ENCODE measurements around the gene TSNAXIP1.

- TF ChIP-seq, protein P1, sequence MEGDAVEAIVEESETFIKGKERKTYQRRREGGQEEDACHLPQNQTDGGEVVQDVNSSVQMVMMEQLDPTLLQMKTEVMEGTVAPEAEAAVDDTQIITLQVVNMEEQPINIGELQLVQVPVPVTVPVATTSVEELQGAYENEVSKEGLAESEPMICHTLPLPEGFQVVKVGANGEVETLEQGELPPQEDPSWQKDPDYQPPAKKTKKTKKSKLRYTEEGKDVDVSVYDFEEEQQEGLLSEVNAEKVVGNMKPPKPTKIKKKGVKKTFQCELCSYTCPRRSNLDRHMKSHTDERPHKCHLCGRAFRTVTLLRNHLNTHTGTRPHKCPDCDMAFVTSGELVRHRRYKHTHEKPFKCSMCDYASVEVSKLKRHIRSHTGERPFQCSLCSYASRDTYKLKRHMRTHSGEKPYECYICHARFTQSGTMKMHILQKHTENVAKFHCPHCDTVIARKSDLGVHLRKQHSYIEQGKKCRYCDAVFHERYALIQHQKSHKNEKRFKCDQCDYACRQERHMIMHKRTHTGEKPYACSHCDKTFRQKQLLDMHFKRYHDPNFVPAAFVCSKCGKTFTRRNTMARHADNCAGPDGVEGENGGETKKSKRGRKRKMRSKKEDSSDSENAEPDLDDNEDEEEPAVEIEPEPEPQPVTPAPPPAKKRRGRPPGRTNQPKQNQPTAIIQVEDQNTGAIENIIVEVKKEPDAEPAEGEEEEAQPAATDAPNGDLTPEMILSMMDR (IDR thresholded peaks at IDR 0.05; ENCODE audit: insufficient read depth, low read length, poor library complexity, severe bottlenecking) = no peak
- TF ChIP-seq EZH2phosphoT487 (conservative IDR thresholded peaks at IDR 0.05; ENCODE audit: low read length) = no peak
Measured at GRCh38 chr16:67814567-67814966, 7.9 kb downstream of the TSNAXIP1 start.
